ENCODE results near the gene TSNAX.
"Not testable (repeated sequence)": the region's sequence is repeated elsewhere in the genome, so short reads cannot be mapped to it uniquely, and the experiment has no call there.

Gene TSNAX

GRCh38 chr1:231497629-231498152 lies 30.8 kb upstream of the TSNAX start:
- Histone ChIP-seq H3K9me3 (ENCODE audit: control insufficient read depth, low read length) (peaks cover 2% of the 10 kb centered on the region), H3K4me3 (ENCODE audit: insufficient read depth, low read depth, low read length) (no peak overlapping the region), H3K27me3 (ENCODE audit: control insufficient read depth, insufficient read depth, low read length, poor library complexity, severe bottlenecking) (no peaks in the 10 kb centered on the region), H3K4me1 (ENCODE audit: control insufficient read depth, insufficient read depth, low read length) (no peaks in the 10 kb centered on the region), H3K27ac (ENCODE audit: insufficient read depth, low read depth, low read length, poor library complexity, severe bottlenecking) (no peak overlapping the region), H3K36me3 (ENCODE audit: control insufficient read depth, insufficient read depth, low read length) (no peaks in the 10 kb centered on the region)
- WGBS, 2 experiments, result 92 to 100% methylated on average over 1 of the region's 2 CpGs

- Histone ChIP-seq H3K4me3 (ENCODE audit: insufficient read depth, low read depth, low read length) (no peak overlapping the region), H3K27ac (ENCODE audit: insufficient read depth, low read depth, low read length, poor library complexity, severe bottlenecking) (no peak overlapping the region), H3K4me1 (ENCODE audit: control insufficient read depth, insufficient read depth, low read length) (no peaks in the 10 kb centered on the region), H3K27me3 (ENCODE audit: control insufficient read depth, insufficient read depth, low read length, poor library complexity, severe bottlenecking) (no peaks in the 10 kb centered on the region), H3K36me3 (ENCODE audit: control insufficient read depth, insufficient read depth, low read length) (no peaks in the 10 kb centered on the region), H3K9me3 (ENCODE audit: control insufficient read depth, low read length) (peaks cover 2% of the 10 kb centered on the region)
- 75 to 82% methylated on average over 3 of the region's 3 CpGs for WGBS, 2 experiments
Measured at GRCh38 chr1:231499148-231499763, 29.2 kb upstream of the TSNAX start.

DNA sequence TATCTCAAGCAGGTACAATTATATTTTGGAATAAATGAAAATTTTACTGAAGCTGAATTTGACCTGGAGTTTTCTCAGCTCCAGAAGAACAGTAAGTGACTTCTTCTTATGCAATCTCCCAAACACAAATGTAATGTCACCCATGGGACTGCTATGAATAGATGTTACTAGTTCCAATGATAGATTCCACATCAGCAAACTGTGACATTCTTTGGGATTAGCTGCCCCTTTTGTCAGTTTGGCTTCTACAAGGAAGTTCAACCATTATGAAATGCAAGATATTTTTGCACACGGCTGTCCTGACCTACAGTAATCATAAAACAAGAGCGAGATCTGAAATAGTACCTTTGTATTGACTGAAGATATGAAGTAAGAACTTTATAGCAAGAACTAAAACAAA lies 27.8 kb upstream of the TSNAX start:
- Histone ChIP-seq H3K27ac (ENCODE audit: insufficient read depth, low read depth, low read length, poor library complexity, severe bottlenecking) (no peak overlapping the region), H3K36me3 (ENCODE audit: control insufficient read depth, insufficient read depth, low read length) (no peaks in the 10 kb centered on the region), H3K27me3 (ENCODE audit: control insufficient read depth, insufficient read depth, low read length, poor library complexity, severe bottlenecking) (no peaks in the 10 kb centered on the region), H3K4me3 (ENCODE audit: insufficient read depth, low read depth, low read length) (no peak overlapping the region), H3K4me1 (ENCODE audit: control insufficient read depth, insufficient read depth, low read length) (no peaks in the 10 kb centered on the region), H3K9me3 (ENCODE audit: control insufficient read depth, low read length) (peaks cover 2% of the 10 kb centered on the region)
- WGBS, 2 experiments, result 91% methylated on average over 2 of the region's 2 CpGs; no CpG with 5 or more reads in 1 of the 2 experiments

- WGBS, 2 experiments, result 95 to 100% methylated on average over 1 of the region's 1 CpG
Measured at GRCh38 chr1:231503168-231503567, 25.3 kb upstream of the TSNAX start.

DNA sequence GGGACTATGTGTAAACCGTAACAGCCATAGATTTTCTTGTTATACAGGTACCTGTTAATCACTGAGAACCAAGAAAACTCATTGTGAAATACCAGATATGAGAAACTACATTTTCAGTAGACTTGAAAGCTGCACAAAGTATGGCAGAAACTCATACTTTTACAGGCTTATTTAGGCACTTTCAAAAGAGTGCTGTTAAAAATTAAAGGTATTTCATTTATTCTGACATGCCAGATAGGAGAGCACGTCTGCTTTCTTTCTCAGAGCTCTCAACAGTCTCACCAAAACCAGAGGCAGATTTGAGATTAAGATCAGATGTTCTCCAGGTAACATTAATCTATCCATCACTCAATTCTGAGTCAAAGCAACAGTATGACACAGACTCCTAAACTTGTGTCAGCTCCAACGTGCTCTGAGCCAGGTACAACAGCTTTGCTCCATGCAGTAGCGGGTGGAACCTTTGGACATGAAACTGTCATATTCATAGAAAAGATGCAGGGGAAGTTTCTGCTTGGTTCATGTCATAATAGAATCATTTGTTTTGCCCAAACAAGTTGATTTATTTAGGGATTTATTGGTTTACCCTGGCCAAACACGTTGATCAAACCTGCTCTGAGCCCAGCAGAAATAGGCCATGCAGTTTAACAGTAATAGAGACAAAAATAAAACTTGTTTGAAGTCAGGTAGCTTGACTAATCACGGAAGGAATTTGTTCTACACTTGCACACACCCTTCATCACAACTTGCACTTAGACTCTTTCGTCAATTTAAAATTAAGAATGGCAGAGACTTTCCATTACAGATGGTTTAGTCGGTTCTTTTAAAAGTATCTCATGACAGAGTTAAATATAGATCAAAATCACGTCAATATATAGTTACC lies 20.8 kb upstream of the TSNAX start:
- WGBS, 2 experiments, result 93 to 96% methylated on average over 8 to 9 of the region's 9 CpGs
- Histone ChIP-seq H3K9me3 (ENCODE audit: control insufficient read depth, low read length) (no peaks in the 10 kb centered on the region), H3K4me1 (ENCODE audit: control insufficient read depth, insufficient read depth, low read length) (no peaks in the 10 kb centered on the region), H3K27ac (ENCODE audit: insufficient read depth, low read depth, low read length, poor library complexity, severe bottlenecking) (no peak overlapping the region), H3K4me3 (ENCODE audit: insufficient read depth, low read depth, low read length) (no peak overlapping the region), H3K27me3 (ENCODE audit: control insufficient read depth, insufficient read depth, low read length, poor library complexity, severe bottlenecking) (no peaks in the 10 kb centered on the region), H3K36me3 (ENCODE audit: control insufficient read depth, insufficient read depth, low read length) (no peaks in the 10 kb centered on the region)

More at GRCh38 chr1:231503168-231503567, 25.3 kb upstream of the TSNAX start:
- not testable (repeated sequence) for H3K4me3 ChIP-seq (ENCODE audit: insufficient read depth, low read depth, low read length); H3K27ac ChIP-seq (ENCODE audit: insufficient read depth, low read depth, low read length, poor library complexity, severe bottlenecking); H3K36me3 ChIP-seq (ENCODE audit: control insufficient read depth, insufficient read depth, low read length); H3K9me3 ChIP-seq (ENCODE audit: control insufficient read depth, low read length); H3K27me3 ChIP-seq (ENCODE audit: control insufficient read depth, insufficient read depth, low read length, poor library complexity, severe bottlenecking); H3K4me1 ChIP-seq (ENCODE audit: control insufficient read depth, insufficient read depth, low read length)

- 82 to 85% methylated on average over 6 of the region's 6 CpGs for WGBS, 2 experiments
- Histone ChIP-seq H3K27me3 (ENCODE audit: control insufficient read depth, insufficient read depth, low read length, poor library complexity, severe bottlenecking) (no peaks in the 10 kb centered on the region), H3K27ac (ENCODE audit: insufficient read depth, low read depth, low read length, poor library complexity, severe bottlenecking) (no peak overlapping the region)
Measured at GRCh38 chr1:231508497-231508896, 20.0 kb upstream of the TSNAX start.

GRCh38 chr1:231508941-231509340 lies 19.5 kb upstream of the TSNAX start:
- H3K27ac ChIP-seq (ENCODE audit: insufficient read depth, low read depth, low read length, poor library complexity, severe bottlenecking), result no peak overlapping the region

More at GRCh38 chr1:231508497-231508896, 20.0 kb upstream of the TSNAX start:
- no peaks in the 10 kb centered on the region for H3K4me1 ChIP-seq (ENCODE audit: control insufficient read depth, insufficient read depth, low read length)
- no peak overlapping the region for H3K4me3 ChIP-seq (ENCODE audit: insufficient read depth, low read depth, low read length)
- H3K9me3 ChIP-seq (ENCODE audit: control insufficient read depth, low read length), result no peaks in the 10 kb centered on the region
- no peaks in the 10 kb centered on the region for H3K36me3 ChIP-seq (ENCODE audit: control insufficient read depth, insufficient read depth, low read length)

DNA sequence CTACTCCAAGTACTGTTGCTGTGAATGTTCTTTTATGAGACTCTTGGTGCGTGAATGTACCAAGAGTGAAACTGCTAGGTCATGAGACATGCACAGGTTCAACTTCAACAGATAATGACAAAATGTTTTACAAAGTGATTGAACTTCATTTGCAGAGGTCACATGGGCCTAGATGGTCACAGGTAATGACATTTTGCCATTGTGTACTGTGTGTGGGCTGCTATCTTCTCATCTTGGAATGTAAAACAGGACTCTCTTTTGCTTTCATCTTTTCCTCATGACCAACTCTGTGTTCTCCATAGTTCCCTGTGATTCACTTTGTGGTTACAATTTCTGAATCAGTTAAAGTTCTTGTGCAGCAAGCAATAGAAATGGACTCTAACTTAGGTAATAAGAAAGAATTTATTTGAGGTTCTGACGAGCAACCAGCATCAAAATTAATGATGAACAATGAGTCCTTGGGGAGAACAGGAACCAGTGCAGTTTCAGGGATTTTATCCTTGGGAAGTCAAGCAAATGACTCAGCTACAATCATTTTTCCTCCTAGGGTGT lies 16.2 kb upstream of the TSNAX start:
- 88 to 94% methylated on average over 2 of the region's 2 CpGs for WGBS, 2 experiments
- no peaks in the 10 kb centered on the region for H3K36me3 ChIP-seq (ENCODE audit: control insufficient read depth, insufficient read depth, low read length)
- no peak overlapping the region for H3K27ac ChIP-seq (ENCODE audit: insufficient read depth, low read depth, low read length, poor library complexity, severe bottlenecking)
- H3K27me3 ChIP-seq (ENCODE audit: control insufficient read depth, insufficient read depth, low read length, poor library complexity, severe bottlenecking), result no peaks in the 10 kb centered on the region
- no peak overlapping the region for H3K4me3 ChIP-seq (ENCODE audit: insufficient read depth, low read depth, low read length)
- H3K4me1 ChIP-seq (ENCODE audit: control insufficient read depth, insufficient read depth, low read length), result no peaks in the 10 kb centered on the region
- H3K9me3 ChIP-seq (ENCODE audit: control insufficient read depth, low read length), result no peaks in the 10 kb centered on the region

More at GRCh38 chr1:231508941-231509340, 19.5 kb upstream of the TSNAX start:
- Histone ChIP-seq H3K36me3 (ENCODE audit: control insufficient read depth, insufficient read depth, low read length) (no peaks in the 10 kb centered on the region), H3K9me3 (ENCODE audit: control insufficient read depth, low read length) (no peaks in the 10 kb centered on the region), H3K4me1 (ENCODE audit: control insufficient read depth, insufficient read depth, low read length) (no peaks in the 10 kb centered on the region), H3K27me3 (ENCODE audit: control insufficient read depth, insufficient read depth, low read length, poor library complexity, severe bottlenecking) (no peaks in the 10 kb centered on the region), H3K4me3 (ENCODE audit: insufficient read depth, low read depth, low read length) (no peak overlapping the region)
- 63 to 65% methylated on average over 6 of the region's 6 CpGs for WGBS, 2 experiments

DNA sequence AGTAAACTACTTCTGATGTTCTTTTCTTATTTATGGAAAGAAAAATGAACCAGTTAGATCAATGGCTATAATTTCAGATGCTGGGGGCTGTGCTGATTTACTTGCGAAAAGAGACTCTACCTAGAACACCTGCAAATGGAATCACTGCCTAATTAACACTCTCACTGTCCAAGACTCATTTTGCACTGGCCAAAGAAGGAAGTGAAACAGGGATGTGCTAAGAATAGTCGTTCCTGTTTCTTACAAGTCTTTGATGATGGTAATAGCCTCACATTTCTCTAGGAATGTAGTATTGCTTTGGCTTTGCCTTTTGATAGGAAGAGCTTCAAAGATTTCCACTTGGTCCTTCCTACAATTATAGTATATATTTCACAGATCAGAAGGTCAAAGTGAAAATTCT lies 12.7 kb upstream of the TSNAX start:
- no peak overlapping the region for H3K27ac ChIP-seq (ENCODE audit: insufficient read depth, low read depth, low read length, poor library complexity, severe bottlenecking)
- no peaks in the 10 kb centered on the region for H3K27me3 ChIP-seq (ENCODE audit: control insufficient read depth, insufficient read depth, low read length, poor library complexity, severe bottlenecking)
- H3K9me3 ChIP-seq (ENCODE audit: control insufficient read depth, low read length), result no peaks in the 10 kb centered on the region
- 83 to 87% methylated on average over 2 of the region's 2 CpGs for WGBS, 2 experiments
- H3K36me3 ChIP-seq (ENCODE audit: control insufficient read depth, insufficient read depth, low read length), result no peaks in the 10 kb centered on the region
- H3K4me1 ChIP-seq (ENCODE audit: control insufficient read depth, insufficient read depth, low read length), result no peaks in the 10 kb centered on the region
- no peak overlapping the region for H3K4me3 ChIP-seq (ENCODE audit: insufficient read depth, low read depth, low read length)

- no peaks in the 10 kb centered on the region for H3K9me3 ChIP-seq (ENCODE audit: control insufficient read depth, low read length)
- H3K36me3 ChIP-seq (ENCODE audit: control insufficient read depth, insufficient read depth, low read length), result no peaks in the 10 kb centered on the region
- no peak overlapping the region for H3K27ac ChIP-seq (ENCODE audit: insufficient read depth, low read depth, low read length, poor library complexity, severe bottlenecking)
- H3K27me3 ChIP-seq (ENCODE audit: control insufficient read depth, insufficient read depth, low read length, poor library complexity, severe bottlenecking), result no peaks in the 10 kb centered on the region
- no peaks in the 10 kb centered on the region for H3K4me1 ChIP-seq (ENCODE audit: control insufficient read depth, insufficient read depth, low read length)
- H3K4me3 ChIP-seq (ENCODE audit: insufficient read depth, low read depth, low read length), result no peak overlapping the region
- WGBS, 2 experiments, result 81 to 85% methylated on average over 3 of the region's 3 CpGs
Measured at GRCh38 chr1:231517076-231517475, 11.4 kb upstream of the TSNAX start.

All from ectodermal cell (in vitro differentiated cells).